PFSK-1 (cell line): Measurements from ENCODE around the gene SLC22A23.

Source experiments
- FOXP2 ChIP-seq: optimal IDR thresholded peaks from 2 replicates; pipeline ENCODE3; 2011; ENCODE audit warnings: borderline replicate concordance, control low read depth, inconsistent platforms; ENCODE audit not compliant: insufficient read depth; ENCODE audit errors: extremely low read length, extremely low read depth
- POLR2AphosphoS5 ChIP-seq: IDR thresholded peaks from 2 replicates; pipeline ENCODE4 v1.6.1; 2012; ENCODE audit warnings: low read depth, mild to moderate bottlenecking, control low read depth, low read length, moderate library complexity
- SIN3A ChIP-seq: IDR thresholded peaks from 2 replicates; pipeline ENCODE4 v1.6.1; 2012; ENCODE audit warnings: mild to moderate bottlenecking, low read length, moderate library complexity, borderline replicate concordance; ENCODE audit not compliant: insufficient read depth
- TAF1 ChIP-seq: IDR thresholded peaks from 2 replicates; pipeline ENCODE4 v1.6.1; 2012; ENCODE audit warnings: low read length, control low read depth, borderline replicate concordance; ENCODE audit not compliant: insufficient read depth
- TF ChIP-seq, protein P1 (sequence below), 2 experiments: IDR thresholded peaks; 2 replicates each; pipeline versions ENCODE4 v1.6.1 to v1.8.0; 2011 to 2012; ENCODE audit warnings: low read depth in 2 of 2, low read length in 2 of 2, control low read depth in 1 of 2, inconsistent platforms in 1 of 2, mild to moderate bottlenecking in 1 of 2, moderate library complexity in 1 of 2; ENCODE audit not compliant: insufficient read depth in 1 of 2

SLC22A23 gene

DNA sequence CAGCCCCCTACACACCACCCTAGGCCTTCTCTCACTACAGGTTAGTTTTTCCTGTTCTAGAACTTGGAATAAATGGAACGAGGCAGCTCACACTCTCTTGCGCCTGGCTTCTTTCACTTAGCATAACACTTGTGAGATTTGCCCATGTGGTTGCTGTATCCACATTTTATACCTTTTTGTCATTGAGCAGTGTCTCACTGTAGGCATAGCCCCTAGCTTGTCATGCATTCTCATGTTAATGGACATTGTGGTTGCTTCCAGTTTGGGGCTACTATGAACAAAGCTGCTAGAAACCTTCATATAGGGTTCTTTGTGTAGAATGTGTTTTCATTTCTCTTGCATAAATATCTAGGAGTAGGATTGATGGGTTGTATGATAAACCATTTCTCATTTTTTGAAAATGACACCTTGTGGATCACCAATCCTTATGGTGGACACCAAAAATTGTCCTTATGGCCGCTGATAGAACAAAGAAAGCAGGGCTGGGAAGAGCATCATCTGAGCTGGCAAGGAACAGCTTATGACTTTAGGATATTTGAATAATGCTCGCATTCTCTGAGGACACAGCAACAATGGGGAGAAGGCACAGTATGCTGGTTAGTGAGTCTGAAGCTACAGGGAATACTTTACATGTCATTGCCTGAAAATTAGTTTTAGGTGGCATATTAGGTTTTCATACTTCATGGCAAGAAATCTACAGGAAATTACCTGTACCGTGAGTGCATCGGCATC, 9.8 kb upstream of the SLC22A23 start:
- TF ChIP-seq SIN3A (no peak), FOXP2 (no peak), TAF1 (no peak), POLR2AphosphoS5 (no peak)
- TF ChIP-seq, protein P1, sequence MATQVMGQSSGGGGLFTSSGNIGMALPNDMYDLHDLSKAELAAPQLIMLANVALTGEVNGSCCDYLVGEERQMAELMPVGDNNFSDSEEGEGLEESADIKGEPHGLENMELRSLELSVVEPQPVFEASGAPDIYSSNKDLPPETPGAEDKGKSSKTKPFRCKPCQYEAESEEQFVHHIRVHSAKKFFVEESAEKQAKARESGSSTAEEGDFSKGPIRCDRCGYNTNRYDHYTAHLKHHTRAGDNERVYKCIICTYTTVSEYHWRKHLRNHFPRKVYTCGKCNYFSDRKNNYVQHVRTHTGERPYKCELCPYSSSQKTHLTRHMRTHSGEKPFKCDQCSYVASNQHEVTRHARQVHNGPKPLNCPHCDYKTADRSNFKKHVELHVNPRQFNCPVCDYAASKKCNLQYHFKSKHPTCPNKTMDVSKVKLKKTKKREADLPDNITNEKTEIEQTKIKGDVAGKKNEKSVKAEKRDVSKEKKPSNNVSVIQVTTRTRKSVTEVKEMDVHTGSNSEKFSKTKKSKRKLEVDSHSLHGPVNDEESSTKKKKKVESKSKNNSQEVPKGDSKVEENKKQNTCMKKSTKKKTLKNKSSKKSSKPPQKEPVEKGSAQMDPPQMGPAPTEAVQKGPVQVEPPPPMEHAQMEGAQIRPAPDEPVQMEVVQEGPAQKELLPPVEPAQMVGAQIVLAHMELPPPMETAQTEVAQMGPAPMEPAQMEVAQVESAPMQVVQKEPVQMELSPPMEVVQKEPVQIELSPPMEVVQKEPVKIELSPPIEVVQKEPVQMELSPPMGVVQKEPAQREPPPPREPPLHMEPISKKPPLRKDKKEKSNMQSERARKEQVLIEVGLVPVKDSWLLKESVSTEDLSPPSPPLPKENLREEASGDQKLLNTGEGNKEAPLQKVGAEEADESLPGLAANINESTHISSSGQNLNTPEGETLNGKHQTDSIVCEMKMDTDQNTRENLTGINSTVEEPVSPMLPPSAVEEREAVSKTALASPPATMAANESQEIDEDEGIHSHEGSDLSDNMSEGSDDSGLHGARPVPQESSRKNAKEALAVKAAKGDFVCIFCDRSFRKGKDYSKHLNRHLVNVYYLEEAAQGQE (IDR thresholded peaks at IDR 0.05; ENCODE audit: insufficient read depth in 1 of 2, low read depth in 2 of 2, low read length in 2 of 2): no peak

DNA sequence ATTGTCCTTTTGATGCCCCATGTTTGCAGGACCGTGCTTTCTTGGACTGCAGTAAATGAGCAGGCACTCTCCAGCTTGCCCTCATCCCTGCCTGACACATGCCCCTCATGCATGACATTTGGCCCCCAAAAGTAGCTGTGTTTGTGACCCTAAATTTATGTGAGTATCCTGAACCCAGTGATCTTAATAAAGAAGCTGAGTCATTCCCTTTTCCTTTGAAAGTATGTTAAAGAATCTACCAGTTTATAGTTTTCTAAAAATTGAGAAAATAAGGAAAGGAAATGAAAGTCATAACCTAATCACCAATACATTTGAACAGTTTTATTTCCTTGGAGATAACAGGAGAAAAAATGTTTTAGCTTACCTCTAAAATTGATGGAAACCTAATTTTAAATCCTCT, 3.4 kb upstream of the SLC22A23 start:
- TF ChIP-seq, protein P1 (IDR thresholded peaks at IDR 0.05; ENCODE audit: insufficient read depth in 1 of 2, low read depth in 2 of 2, low read length in 2 of 2): no peak
- TF ChIP-seq POLR2AphosphoS5: no peak
- no peak for TF ChIP-seq TAF1
- no peak for TF ChIP-seq SIN3A
- no peak for TF ChIP-seq FOXP2

DNA sequence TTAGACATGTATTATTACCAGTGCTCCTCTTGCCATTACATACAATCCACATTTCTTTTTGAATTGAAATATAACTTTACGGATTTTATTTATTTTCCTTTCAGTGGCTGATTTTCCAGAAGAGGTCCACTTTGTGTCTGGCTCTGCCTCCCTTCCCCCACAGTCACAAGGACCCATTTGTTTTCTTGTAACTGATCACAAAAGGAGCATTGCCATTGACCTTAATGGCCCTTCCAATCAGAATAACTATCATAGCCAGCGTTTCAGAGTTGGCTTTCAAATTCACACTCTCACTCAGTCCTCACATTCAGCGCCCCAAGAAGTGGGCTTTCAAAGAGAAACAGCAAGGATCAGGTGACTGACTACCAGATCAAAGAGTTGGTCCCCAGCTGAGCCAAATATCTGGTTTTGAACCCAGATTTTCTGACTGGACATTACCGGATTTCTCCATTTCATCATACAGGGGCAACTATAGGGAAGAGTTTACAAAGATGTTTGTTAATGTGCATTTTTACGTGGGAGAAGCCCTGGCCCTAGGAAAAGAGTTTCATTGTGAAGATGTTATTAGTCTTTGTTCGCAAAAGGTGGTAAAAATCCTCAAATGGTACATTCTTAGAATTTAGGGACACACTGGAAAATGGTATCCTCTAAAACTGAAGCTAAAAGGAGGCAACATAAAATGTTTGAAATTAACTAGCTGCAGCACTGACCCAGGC, 2.0 kb upstream of the SLC22A23 start:
- TF ChIP-seq, protein P1 (IDR thresholded peaks at IDR 0.05; ENCODE audit: insufficient read depth in 1 of 2, low read depth in 2 of 2, low read length in 2 of 2): no peak
- no peak for TF ChIP-seq FOXP2
- TF ChIP-seq SIN3A: no peak

DNA sequence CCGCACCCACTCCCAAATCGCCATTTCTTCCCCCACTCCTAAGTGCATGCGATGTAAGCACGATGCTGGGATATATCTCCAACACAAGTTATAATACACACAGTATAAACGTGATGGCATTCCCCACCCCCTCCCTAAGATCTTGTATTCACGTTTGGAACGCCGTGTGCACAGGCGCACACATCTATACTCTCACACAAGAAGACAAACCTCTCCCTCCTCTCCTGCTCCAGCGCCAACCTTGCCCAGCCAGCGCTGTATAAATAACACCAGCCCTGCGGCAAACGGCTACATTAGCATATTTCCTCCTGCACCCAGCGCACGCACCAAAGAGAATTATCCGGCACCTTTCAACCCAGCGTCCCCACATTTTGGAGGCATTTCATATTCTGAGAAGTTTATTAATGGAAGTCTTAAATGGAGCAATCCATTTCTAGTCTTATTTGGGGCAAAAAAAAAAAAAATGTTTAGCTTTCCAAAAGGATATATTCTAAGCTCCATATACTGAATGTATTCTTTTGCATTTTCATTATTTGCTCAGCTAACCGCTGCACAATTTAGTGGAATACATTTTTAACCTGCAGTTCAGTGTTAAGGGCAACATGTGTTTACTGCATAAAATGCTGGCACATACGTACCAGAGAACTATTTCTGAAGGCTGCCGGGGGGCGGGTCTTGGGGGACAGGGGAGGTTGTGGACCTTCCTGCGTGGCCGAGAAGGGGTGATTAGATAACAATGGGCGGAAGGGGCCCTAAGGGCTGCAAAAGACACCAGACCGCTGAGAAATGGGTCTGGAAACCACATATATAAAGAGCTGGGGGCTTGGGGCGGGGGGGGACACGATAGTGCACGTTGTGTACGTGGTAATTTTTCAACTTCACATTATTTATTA, 1.1 kb upstream of the SLC22A23 start:
- TF ChIP-seq POLR2AphosphoS5 (no peak), FOXP2 (no peak), TAF1 (no peak), SIN3A (no peak)
- TF ChIP-seq, protein P1 (IDR thresholded peaks at IDR 0.05; ENCODE audit: insufficient read depth in 1 of 2, low read depth in 2 of 2, low read length in 2 of 2): no peak
